ENCODE results near the gene ADAMTSL3.
"Not testable (repeated sequence)": the region's sequence is repeated elsewhere in the genome, so short reads cannot be mapped to it uniquely, and the experiment has no call there.

Gene ADAMTSL3

GRCh38 chr15:83697716-83698115, 43.8 kb downstream of the ADAMTSL3 start:
- DNase-seq (ENCODE audit: extremely low read depth in 1 of 2, low read depth in 1 of 2): no peak

GRCh38 chr15:83698294-83698693, 44.4 kb downstream of the ADAMTSL3 start:
- no peak for DNase-seq (ENCODE audit: extremely low read depth in 1 of 2, low read depth in 1 of 2)

- no peak for DNase-seq (ENCODE audit: extremely low read depth in 1 of 2, low read depth in 1 of 2)
Observed at GRCh38 chr15:83699028-83699427, 45.1 kb downstream of the ADAMTSL3 start.

- no peak for DNase-seq (ENCODE audit: extremely low read depth in 1 of 2, low read depth in 1 of 2)
Observed at GRCh38 chr15:83700082-83700481, 46.2 kb downstream of the ADAMTSL3 start.

GRCh38 chr15:83702314-83702713, 48.4 kb downstream of the ADAMTSL3 start:
- not testable (repeated sequence) for DNase-seq (ENCODE audit: extremely low read depth in 1 of 2, low read depth in 1 of 2)

- DNase-seq (ENCODE audit: extremely low read depth in 1 of 2, low read depth in 1 of 2): no peak
Observed at GRCh38 chr15:83708328-83708727, 54.4 kb downstream of the ADAMTSL3 start.

GRCh38 chr15:83709241-83709640, 55.3 kb downstream of the ADAMTSL3 start:
- no peak for DNase-seq (ENCODE audit: extremely low read depth in 1 of 2, low read depth in 1 of 2)

- DNase-seq (ENCODE audit: extremely low read depth in 1 of 2, low read depth in 1 of 2): no peak
Observed at GRCh38 chr15:83709811-83710210, 55.9 kb downstream of the ADAMTSL3 start.

GRCh38 chr15:83710452-83710851, 56.5 kb downstream of the ADAMTSL3 start:
- DNase-seq (ENCODE audit: extremely low read depth in 1 of 2, low read depth in 1 of 2): no peak

GRCh38 chr15:83711236-83711635, 57.3 kb downstream of the ADAMTSL3 start:
- DNase-seq (ENCODE audit: extremely low read depth in 1 of 2, low read depth in 1 of 2): no peak

- DNase-seq (ENCODE audit: extremely low read depth in 1 of 2, low read depth in 1 of 2): no peak
Observed at GRCh38 chr15:83713242-83713641, 59.3 kb downstream of the ADAMTSL3 start.

- DNase-seq (ENCODE audit: extremely low read depth in 1 of 2, low read depth in 1 of 2): no peak
Observed at GRCh38 chr15:83714939-83715628, 61.2 kb downstream of the ADAMTSL3 start.

- DNase-seq (ENCODE audit: extremely low read depth in 1 of 2, low read depth in 1 of 2): no peak
Observed at GRCh38 chr15:83716605-83717004, 62.7 kb downstream of the ADAMTSL3 start.

GRCh38 chr15:83717010-83717409, 63.1 kb downstream of the ADAMTSL3 start:
- no peak for DNase-seq (ENCODE audit: extremely low read depth in 1 of 2, low read depth in 1 of 2)

GRCh38 chr15:83720468-83720867, 66.5 kb downstream of the ADAMTSL3 start:
- no peak for DNase-seq (ENCODE audit: extremely low read depth in 1 of 2, low read depth in 1 of 2)

GRCh38 chr15:83721031-83721430, 67.1 kb downstream of the ADAMTSL3 start:
- no peak for DNase-seq (ENCODE audit: extremely low read depth in 1 of 2, low read depth in 1 of 2)

- DNase-seq (ENCODE audit: extremely low read depth in 1 of 2, low read depth in 1 of 2): no peak
Observed at GRCh38 chr15:83721981-83722380, 68.1 kb downstream of the ADAMTSL3 start.

GRCh38 chr15:83723216-83723615, 69.3 kb downstream of the ADAMTSL3 start:
- DNase-seq (ENCODE audit: extremely low read depth in 1 of 2, low read depth in 1 of 2): no peak

GRCh38 chr15:83732196-83732595, 78.3 kb downstream of the ADAMTSL3 start:
- no peak for DNase-seq (ENCODE audit: extremely low read depth in 1 of 2, low read depth in 1 of 2)

GRCh38 chr15:83732770-83733169, 78.8 kb downstream of the ADAMTSL3 start:
- DNase-seq (ENCODE audit: extremely low read depth in 1 of 2, low read depth in 1 of 2): no peak

- no peak for DNase-seq (ENCODE audit: extremely low read depth in 1 of 2, low read depth in 1 of 2)
Observed at GRCh38 chr15:83733206-83733605, 79.3 kb downstream of the ADAMTSL3 start.

- no peak for DNase-seq (ENCODE audit: extremely low read depth in 1 of 2, low read depth in 1 of 2)
Observed at GRCh38 chr15:83733691-83734090, 79.8 kb downstream of the ADAMTSL3 start.

- no peak for DNase-seq (ENCODE audit: extremely low read depth in 1 of 2, low read depth in 1 of 2)
Observed at GRCh38 chr15:83734487-83734886, 80.6 kb downstream of the ADAMTSL3 start.
